RPMI8226 (cell line): ENCODE measurements around the gene MYO1B.
"Not testable (repeated sequence)": the region's sequence is repeated elsewhere in the genome, so short reads cannot be mapped to it uniquely, and the experiment has no call there.

Experiments used
- DNase-seq: peaks from one replicate; pipeline ENCODE4 v3.0.0-alpha.2; 2015

Gene MYO1B

GRCh38 chr2:191415858-191416257 lies 170.7 kb downstream of the MYO1B start:
- no peak for DNase-seq

GRCh38 chr2:191417746-191418145 lies 172.5 kb downstream of the MYO1B start:
- DNase-seq: no peak

GRCh38 chr2:191421950-191422349 lies 176.7 kb downstream of the MYO1B start:
- no peak for DNase-seq

GRCh38 chr2:191427031-191427430 lies 181.8 kb downstream of the MYO1B start:
- DNase-seq: no peak

- DNase-seq: no peak
These were observed 182.9 kb downstream of the MYO1B start for GRCh38 chr2:191428141-191428540.

GRCh38 chr2:191430476-191430875 lies 185.3 kb downstream of the MYO1B start:
- DNase-seq: no peak

- no peak for DNase-seq
These were observed 186.9 kb downstream of the MYO1B start for GRCh38 chr2:191432121-191432520.

GRCh38 chr2:191434072-191434471 lies 188.9 kb downstream of the MYO1B start:
- no peak for DNase-seq

- no peak for DNase-seq
These were observed 189.9 kb downstream of the MYO1B start for GRCh38 chr2:191435141-191435540.

GRCh38 chr2:191436368-191437055 lies 191.3 kb downstream of the MYO1B start:
- DNase-seq: no peak

GRCh38 chr2:191439481-191439880 lies 194.3 kb downstream of the MYO1B start:
- DNase-seq: no peak

- no peak for DNase-seq
These were observed 196.5 kb downstream of the MYO1B start for GRCh38 chr2:191441496-191442214.

GRCh38 chr2:191443446-191443845 lies 198.2 kb downstream of the MYO1B start:
- DNase-seq: no peak

- DNase-seq: no peak
These were observed 201.7 kb downstream of the MYO1B start for GRCh38 chr2:191446910-191447309.

GRCh38 chr2:191451116-191451515 lies 205.9 kb downstream of the MYO1B start:
- DNase-seq: no peak

- DNase-seq: no peak
These were observed 206.9 kb downstream of the MYO1B start for GRCh38 chr2:191452065-191452464.

- DNase-seq: no peak
These were observed 208.6 kb downstream of the MYO1B start for GRCh38 chr2:191453761-191454160.

- DNase-seq: not testable (repeated sequence)
These were observed 211.3 kb downstream of the MYO1B start for GRCh38 chr2:191456506-191456905.

GRCh38 chr2:191459158-191459557 lies 214.0 kb downstream of the MYO1B start:
- no peak for DNase-seq

GRCh38 chr2:191462370-191462769 lies 217.2 kb downstream of the MYO1B start:
- DNase-seq: no peak

GRCh38 chr2:191463790-191464189 lies 218.6 kb downstream of the MYO1B start:
- DNase-seq: no peak

GRCh38 chr2:191465766-191466420 lies 220.7 kb downstream of the MYO1B start:
- no peak for DNase-seq

- no peak for DNase-seq
These were observed 221.9 kb downstream of the MYO1B start for GRCh38 chr2:191467113-191467512.

GRCh38 chr2:191470306-191470705 lies 225.1 kb downstream of the MYO1B start:
- DNase-seq: no peak
